ENCODE data around the gene PTPN22.

DNA sequence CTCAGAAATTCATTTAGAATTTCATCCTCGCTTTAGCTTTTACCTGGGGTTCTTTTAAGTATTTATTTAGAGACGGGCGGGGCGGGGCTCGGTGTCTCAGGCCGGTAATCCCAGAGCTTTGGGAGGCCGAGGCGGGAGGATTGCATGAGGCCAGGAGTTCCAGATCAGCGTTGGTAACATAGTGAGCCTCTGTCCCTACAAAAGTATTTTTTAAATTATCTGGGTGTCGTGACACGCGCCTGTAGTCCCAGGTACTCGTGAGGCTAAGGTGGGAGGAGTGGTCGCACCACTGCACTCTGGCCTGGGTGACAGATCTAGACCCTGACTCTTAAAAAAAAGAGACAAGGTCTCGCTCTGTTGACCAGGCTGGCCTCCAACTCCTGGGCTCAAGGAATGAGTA is 58.3 kb downstream of the PTPN22 start:
- TF ChIP-seq, protein P1, sequence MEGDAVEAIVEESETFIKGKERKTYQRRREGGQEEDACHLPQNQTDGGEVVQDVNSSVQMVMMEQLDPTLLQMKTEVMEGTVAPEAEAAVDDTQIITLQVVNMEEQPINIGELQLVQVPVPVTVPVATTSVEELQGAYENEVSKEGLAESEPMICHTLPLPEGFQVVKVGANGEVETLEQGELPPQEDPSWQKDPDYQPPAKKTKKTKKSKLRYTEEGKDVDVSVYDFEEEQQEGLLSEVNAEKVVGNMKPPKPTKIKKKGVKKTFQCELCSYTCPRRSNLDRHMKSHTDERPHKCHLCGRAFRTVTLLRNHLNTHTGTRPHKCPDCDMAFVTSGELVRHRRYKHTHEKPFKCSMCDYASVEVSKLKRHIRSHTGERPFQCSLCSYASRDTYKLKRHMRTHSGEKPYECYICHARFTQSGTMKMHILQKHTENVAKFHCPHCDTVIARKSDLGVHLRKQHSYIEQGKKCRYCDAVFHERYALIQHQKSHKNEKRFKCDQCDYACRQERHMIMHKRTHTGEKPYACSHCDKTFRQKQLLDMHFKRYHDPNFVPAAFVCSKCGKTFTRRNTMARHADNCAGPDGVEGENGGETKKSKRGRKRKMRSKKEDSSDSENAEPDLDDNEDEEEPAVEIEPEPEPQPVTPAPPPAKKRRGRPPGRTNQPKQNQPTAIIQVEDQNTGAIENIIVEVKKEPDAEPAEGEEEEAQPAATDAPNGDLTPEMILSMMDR (IDR thresholded peaks at IDR 0.05; ENCODE audit: low read depth, low read length) = no peak
- no peak for TF ChIP-seq POLR2A (IDR thresholded peaks at IDR 0.05; ENCODE audit: extremely low read depth, insufficient read length)
- TF ChIP-seq MYC (IDR thresholded peaks at IDR 0.05; ENCODE audit: low read depth, low read length) = no peak

All from NB4 (cell line).